HCT116 (cell line): ENCODE results near the gene OTUB2. TPM values are rescaled to one million over a fixed set of nuclear protein-coding genes. Genes with fewer than 3 reads are reported as not detected.

Experiments
- ATAC-seq: fragments of 200-7000 bp; cut with Tn5 transposase; 2 replicates; pipeline ENCODE4 v1.9.1; 2020; ENCODE audit warnings: mild to moderate bottlenecking, moderate library complexity
- BruUV-seq: library from RNA; stranded (reverse); fragments of 400-500 nt; replicated peaks from 2 replicates; lab custom pipeline; 2021; lab: Mats Ljungman, UMichigan
- CTCF ChIA-PET: fragments of 300-600 bp; sonication (Branson Sonifier 250); formaldehyde crosslinking; loops from one replicate; lab custom pipeline; 2021; ENCODE audit warnings: antibody characterized with exemption; lab: Charles Lee
- POLR2A ChIA-PET: fragments of 300-600, 350-600 bp; sonication (Branson Sonifier 250); formaldehyde crosslinking; loops from one replicate; lab custom pipeline; 2021; ENCODE audit warnings: antibody characterized with exemption; lab: Charles Lee
- RAD21 ChIA-PET, 2 experiments: fragments of 300-600 bp; sonication (Branson Sonifier 250); formaldehyde crosslinking; loops; one replicate each; lab custom pipeline; 2023; ENCODE audit warnings: low total read pairs in 2 of 2; ENCODE audit not compliant: uncharacterized antibody in 2 of 2, unreplicated experiment in 2 of 2, low non-redundant PET in 1 of 2; lab: Charles Lee
- DNase-seq: peaks from one replicate; pipeline ENCODE4 v3.0.0-alpha.2; 2010; ENCODE audit warnings: low read depth, low spot score
- H2AFZ ChIP-seq: fragments of 200-600 bp; shearing (Covaris generic), sonication (generic); 2 replicates; pipeline ENCODE4 v1.6.1; 2017; ENCODE audit warnings: low read depth, mixed run types, mixed read lengths, antibody characterized with exemption, low read length; ENCODE audit not compliant: poor library complexity, severe bottlenecking
- H3K27ac ChIP-seq: 2 replicates; pipeline ENCODE4 v1.5.1; 2012; ENCODE audit warnings: low read depth, low read length
- H3K27me3 ChIP-seq: fragments of 200-600 bp; sonication (generic); 2 replicates; pipeline ENCODE4 v1.6.1; 2016; ENCODE audit warnings: mixed run types, low read length, mixed read lengths; ENCODE audit not compliant: insufficient read depth
- H3K36me3 ChIP-seq, 2 experiments: fragments of 200-500 bp in 1 of 2; fragments of 200-600 bp in 1 of 2; sonication (Bioruptor generic) in 1 of 2; sonication (generic) in 1 of 2; 2 replicates each; pipeline versions ENCODE4 v1.5.1 to v1.6.1; 2014 to 2016; ENCODE audit warnings: low read length in 2 of 2, inconsistent platforms in 1 of 2, mixed read lengths in 1 of 2, mixed run types in 1 of 2; ENCODE audit not compliant: insufficient read depth in 2 of 2, control insufficient read depth in 1 of 2
- H3K4me1 ChIP-seq, 2 experiments: fragments of 200-600 bp in 1 of 2; sonication (generic) in 1 of 2; 2 replicates each; pipeline versions ENCODE4 v1.5.1 to v1.6.1; 2012 to 2017; ENCODE audit warnings: low read length in 2 of 2, inconsistent platforms in 1 of 2, mild to moderate bottlenecking in 1 of 2, mixed read lengths in 1 of 2, mixed run types in 1 of 2, moderate library complexity in 1 of 2; ENCODE audit not compliant: insufficient read depth in 2 of 2, control insufficient read depth in 1 of 2
- H3K4me2 ChIP-seq: fragments of 200-600 bp; sonication (generic); 2 replicates; pipeline ENCODE4 v1.6.1; 2017; ENCODE audit warnings: mixed run types, low read length, mixed read lengths
- H3K4me3 ChIP-seq, 2 experiments: fragments of 200-600 bp in 1 of 2; sonication (generic) in 1 of 2; replicated peaks in 1 of 2; 2 replicates each; pipeline ENCODE4 v1.5.1; 2011 to 2016; ENCODE audit warnings: low read length in 2 of 2, control low read depth in 1 of 2, low read depth in 1 of 2, mild to moderate bottlenecking in 1 of 2, mixed read lengths in 1 of 2, mixed run types in 1 of 2
- H3K79me2 ChIP-seq: fragments of 200-600 bp; sonication (generic); 2 replicates; pipeline ENCODE4 v1.6.1; 2017; ENCODE audit warnings: mild to moderate bottlenecking, mixed run types, low read length, moderate library complexity, mixed read lengths; ENCODE audit not compliant: insufficient read depth
- H3K9ac ChIP-seq: fragments of 200-600 bp; sonication (generic); 2 replicates; pipeline ENCODE4 v1.6.1; 2016; ENCODE audit warnings: low read length, mixed read lengths
- H3K9me2 ChIP-seq: fragments of 200-600 bp; sonication (generic), shearing (Covaris generic); 2 replicates; pipeline ENCODE4 v1.6.1; 2017; ENCODE audit warnings: mixed run types, mild to moderate bottlenecking, moderate library complexity; ENCODE audit not compliant: insufficient read depth
- H3K9me3 ChIP-seq, 2 experiments: fragments of 200-500 bp in 1 of 2; fragments of 200-600 bp in 1 of 2; sonication (Bioruptor generic) in 1 of 2; sonication (generic) in 1 of 2; 2 replicates each; pipeline ENCODE4 v1.6.1; 2014 to 2017; ENCODE audit warnings: low read length in 2 of 2, mixed read lengths in 2 of 2, inconsistent platforms in 1 of 2, low read depth in 1 of 2, mild to moderate bottlenecking in 1 of 2, mixed run types in 1 of 2, moderate library complexity in 1 of 2; ENCODE audit not compliant: control insufficient read depth in 1 of 2, insufficient read depth in 1 of 2
- H4K20me1 ChIP-seq: fragments of 200-600 bp; sonication (generic), shearing (Covaris generic); 2 replicates; pipeline ENCODE4 v1.6.1; 2017; ENCODE audit warnings: mixed run types, mild to moderate bottlenecking, moderate library complexity; ENCODE audit not compliant: insufficient read depth
- ATF3 ChIP-seq: IDR thresholded peaks from 2 replicates; pipeline ENCODE4 v1.6.1; 2012
- CBX3 ChIP-seq: IDR thresholded peaks from 2 replicates; pipeline ENCODE4 v1.6.1; 2012; ENCODE audit warnings: low read depth
- CTCF ChIP-seq, 3 experiments: fragments of 200-600 bp in 1 of 3; sonication (generic) in 1 of 3; IDR thresholded peaks in 2 of 3; conservative IDR thresholded peaks in 1 of 3; 2 replicates each; pipeline ENCODE4 v1.5.1; 2012 to 2017; ENCODE audit warnings: low read depth in 2 of 3, low read length in 2 of 3, antibody characterized with exemption in 1 of 3, borderline replicate concordance in 1 of 3, control low read depth in 1 of 3, mild to moderate bottlenecking in 1 of 3, mixed read lengths in 1 of 3, mixed run types in 1 of 3, moderate library complexity in 1 of 3; ENCODE audit not compliant: insufficient read depth in 1 of 3
- ELF1 ChIP-seq: IDR thresholded peaks from 2 replicates; pipeline ENCODE4 v1.6.1; 2012; ENCODE audit warnings: low read depth, borderline replicate concordance
- EZH2phosphoT487 ChIP-seq: fragments of 200-600 bp; IDR thresholded peaks from 2 replicates; pipeline ENCODE4 v1.6.1; 2018; ENCODE audit warnings: antibody characterized with exemption, borderline replicate concordance
- JUND ChIP-seq: IDR thresholded peaks from 2 replicates; pipeline ENCODE4 v1.6.1; 2012
- POLR2A ChIP-seq: IDR thresholded peaks from 2 replicates; pipeline ENCODE4 v1.7.0; 2011; ENCODE audit warnings: borderline replicate concordance; ENCODE audit not compliant: insufficient read depth, insufficient read length; ENCODE audit errors: extremely low read depth
- TCF7L2 ChIP-seq: IDR thresholded peaks from 2 replicates; pipeline ENCODE4 v1.7.0; 2011; ENCODE audit warnings: borderline replicate concordance, inconsistent platforms; ENCODE audit not compliant: insufficient read depth, insufficient read length; ENCODE audit errors: extremely low read depth
- intact Hi-C: fragments of 100-400 bp; cut with micrococcal nuclease; formaldehyde crosslinking; loops from 2 replicates; pipeline ENCODE4 v1.10.0; 2022
- total RNA-seq: library from RNA; stranded (reverse); gene quantifications from one replicate; pipeline ENCODE4 v1.2.1, GENCODE V29; 2021; ENCODE audit not compliant: unreplicated experiment
- TF ChIP-seq, protein P1 (sequence below): IDR thresholded peaks from 2 replicates; pipeline ENCODE4 v1.6.1; 2012; ENCODE audit warnings: low read depth

The OTUB2 gene
- total RNA-seq, 1 experiment from 2014 or later = 6.6 TPM

DNA sequence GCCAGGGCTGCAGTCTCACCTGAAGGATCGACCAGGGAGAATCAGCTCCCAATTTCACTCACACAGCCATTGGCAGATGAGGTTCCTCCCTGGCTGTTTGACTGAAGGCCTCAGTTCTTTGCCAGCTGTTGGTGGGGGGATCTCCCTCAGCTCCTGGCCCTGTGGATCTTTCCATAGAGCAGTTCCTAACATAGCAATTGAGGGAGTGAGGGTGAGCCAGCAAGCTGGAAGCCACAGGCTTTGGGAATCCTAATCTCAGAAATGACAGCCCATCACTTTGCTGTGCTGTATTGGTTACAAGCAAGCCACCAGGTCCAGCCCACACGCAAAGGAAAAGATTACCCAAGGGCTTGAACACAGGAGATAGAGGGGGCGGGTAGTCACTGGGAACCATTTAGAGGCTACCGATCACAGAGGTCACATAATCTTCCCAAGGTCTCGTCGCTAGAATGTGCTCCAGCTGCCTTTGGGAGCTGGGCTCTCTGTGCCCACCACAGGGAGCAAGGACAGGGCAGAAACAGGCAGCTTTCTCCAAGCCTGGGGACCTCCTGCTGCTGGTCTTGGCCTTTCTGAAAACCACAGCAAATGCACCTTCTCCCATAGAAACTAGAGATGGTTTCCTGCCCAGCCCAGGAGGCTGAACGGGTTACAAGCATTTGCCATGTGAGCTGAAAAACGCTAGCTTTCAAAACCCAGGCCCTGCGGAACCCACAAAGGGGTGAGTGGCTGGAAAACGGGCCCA, 4.6 kb upstream of the OTUB2 start:
- DNase-seq = no peak
- BruUV-seq = no TSS peak
- POLR2A ChIA-PET = no interaction called here

More for the DNA sequence above, 4.6 kb upstream of the OTUB2 start:
- intact Hi-C loops = no loop called here
- H3K9me3 ChIP-seq = no peaks in the 10 kb centered on the region
- no peak overlapping the region for H2AFZ ChIP-seq
- no peak for ATAC-seq
- H3K27ac ChIP-seq = no peak overlapping the region
- H3K36me3 ChIP-seq = no peaks in the 10 kb centered on the region
- H3K4me3 ChIP-seq = no peak overlapping the region
- peak overlapping the region; percentile 20; the same call in 1 of the 2 replicates for H3K4me2 ChIP-seq
- H3K9me2 ChIP-seq = no peaks in the 10 kb centered on the region
- no peaks in the 10 kb centered on the region for H3K79me2 ChIP-seq
- ChIA-PET CTCF (interaction anchor here (1.1 to 1.6 kb wide), 3 partner anchors 15 to 122 kb away, joined by 3 to 5 read pairs (median 4); no protein-coding TSS in a partner anchor), RAD21 (no interaction called here)
- H3K4me1 ChIP-seq = peaks cover 5 to 30% of the 10 kb centered on the region in 2 experiments; a peak in 3 of 4 replicates
- H4K20me1 ChIP-seq = no peaks in the 10 kb centered on the region
- no peak overlapping the region for H3K9ac ChIP-seq
- H3K27me3 ChIP-seq = no peaks in the 10 kb centered on the region
- TF ChIP-seq EZH2phosphoT487 (no peak), ELF1 (no peak), JUND (no peak), POLR2A (no peak), TCF7L2 (no peak), ATF3 (no peak), CBX3 (no peak), CTCF (IDR thresholded peaks at IDR 0.05 in 2 of 3, conservative IDR thresholded peaks at IDR 0.05 in 1 of 3; ENCODE audit: borderline replicate concordance in 1 of 3, insufficient read depth in 1 of 3, low read depth in 2 of 3, low read length in 2 of 3) (no peak)
- TF ChIP-seq, protein P1, sequence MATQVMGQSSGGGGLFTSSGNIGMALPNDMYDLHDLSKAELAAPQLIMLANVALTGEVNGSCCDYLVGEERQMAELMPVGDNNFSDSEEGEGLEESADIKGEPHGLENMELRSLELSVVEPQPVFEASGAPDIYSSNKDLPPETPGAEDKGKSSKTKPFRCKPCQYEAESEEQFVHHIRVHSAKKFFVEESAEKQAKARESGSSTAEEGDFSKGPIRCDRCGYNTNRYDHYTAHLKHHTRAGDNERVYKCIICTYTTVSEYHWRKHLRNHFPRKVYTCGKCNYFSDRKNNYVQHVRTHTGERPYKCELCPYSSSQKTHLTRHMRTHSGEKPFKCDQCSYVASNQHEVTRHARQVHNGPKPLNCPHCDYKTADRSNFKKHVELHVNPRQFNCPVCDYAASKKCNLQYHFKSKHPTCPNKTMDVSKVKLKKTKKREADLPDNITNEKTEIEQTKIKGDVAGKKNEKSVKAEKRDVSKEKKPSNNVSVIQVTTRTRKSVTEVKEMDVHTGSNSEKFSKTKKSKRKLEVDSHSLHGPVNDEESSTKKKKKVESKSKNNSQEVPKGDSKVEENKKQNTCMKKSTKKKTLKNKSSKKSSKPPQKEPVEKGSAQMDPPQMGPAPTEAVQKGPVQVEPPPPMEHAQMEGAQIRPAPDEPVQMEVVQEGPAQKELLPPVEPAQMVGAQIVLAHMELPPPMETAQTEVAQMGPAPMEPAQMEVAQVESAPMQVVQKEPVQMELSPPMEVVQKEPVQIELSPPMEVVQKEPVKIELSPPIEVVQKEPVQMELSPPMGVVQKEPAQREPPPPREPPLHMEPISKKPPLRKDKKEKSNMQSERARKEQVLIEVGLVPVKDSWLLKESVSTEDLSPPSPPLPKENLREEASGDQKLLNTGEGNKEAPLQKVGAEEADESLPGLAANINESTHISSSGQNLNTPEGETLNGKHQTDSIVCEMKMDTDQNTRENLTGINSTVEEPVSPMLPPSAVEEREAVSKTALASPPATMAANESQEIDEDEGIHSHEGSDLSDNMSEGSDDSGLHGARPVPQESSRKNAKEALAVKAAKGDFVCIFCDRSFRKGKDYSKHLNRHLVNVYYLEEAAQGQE = no peak
